HuH-7 (cell line): ENCODE measurements around the gene OR2T10.
"Not testable (repeated sequence)": the region's sequence is repeated elsewhere in the genome, so short reads cannot be mapped to it uniquely, and the experiment has no call there.

Experiments used
- DNase-seq: peaks from one replicate; pipeline ENCODE4 v3.0.0; 2011; ENCODE audit warnings: low spot score

OR2T10 gene

DNA sequence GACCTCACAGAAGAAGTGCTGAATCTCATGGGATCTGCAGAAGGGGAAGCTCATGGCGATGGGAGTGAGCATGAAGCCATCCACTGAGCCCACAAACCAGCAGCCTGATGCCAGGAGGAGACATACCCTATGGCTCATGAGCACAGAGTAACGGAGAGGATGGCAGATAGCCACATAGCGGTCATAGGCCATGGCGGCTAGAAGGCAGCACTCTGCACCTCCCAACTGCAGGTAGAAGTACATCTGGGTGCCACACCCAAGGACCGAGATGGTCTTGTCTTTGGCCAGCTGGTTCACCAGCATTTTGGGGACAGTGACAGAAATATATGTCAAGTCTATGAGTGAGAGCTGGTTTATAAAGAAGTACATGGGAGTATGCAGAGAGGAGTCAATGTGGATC, 4.3 kb downstream of the OR2T10 start:
- no peak for DNase-seq

DNA sequence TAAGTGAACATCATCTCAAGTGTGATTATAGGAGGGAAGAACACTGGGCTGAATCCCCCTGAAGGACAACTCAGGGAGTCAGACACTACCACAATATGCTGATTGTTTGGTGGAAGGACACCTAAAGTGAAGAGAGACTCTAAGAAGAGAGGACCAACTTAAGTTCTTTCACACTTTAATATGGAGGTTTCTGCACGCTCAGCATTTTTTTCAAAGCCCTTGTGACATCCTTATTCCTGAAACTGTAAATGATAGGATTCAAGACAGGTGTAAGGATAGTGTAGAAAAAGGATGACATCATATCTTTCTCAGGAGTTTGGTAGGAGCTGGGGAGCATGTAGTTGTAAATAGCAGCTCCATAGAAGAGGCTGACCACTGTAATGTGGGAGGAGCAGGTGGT, 4.8 kb downstream of the OR2T10 start:
- DNase-seq, result no peak

DNA sequence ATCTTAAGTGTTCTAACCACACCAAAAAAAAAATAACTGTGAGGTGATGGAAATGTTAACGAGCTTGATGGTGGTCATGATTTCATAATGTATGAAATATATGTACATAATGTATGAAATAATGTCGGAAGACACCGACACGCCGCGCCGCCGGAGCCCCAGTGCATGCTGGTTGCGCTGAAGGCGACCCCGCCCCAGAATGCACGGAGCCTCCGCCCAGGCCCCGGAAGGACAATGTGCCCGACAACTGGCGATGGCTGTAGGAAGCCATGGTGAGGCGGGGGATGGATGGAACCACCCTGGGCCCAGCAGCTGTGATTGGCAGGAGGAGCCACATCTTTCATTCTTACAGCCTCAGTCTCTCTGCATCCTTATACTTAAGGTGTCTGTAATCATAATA, 7.4 kb downstream of the OR2T10 start:
- DNase-seq, result no peak

DNA sequence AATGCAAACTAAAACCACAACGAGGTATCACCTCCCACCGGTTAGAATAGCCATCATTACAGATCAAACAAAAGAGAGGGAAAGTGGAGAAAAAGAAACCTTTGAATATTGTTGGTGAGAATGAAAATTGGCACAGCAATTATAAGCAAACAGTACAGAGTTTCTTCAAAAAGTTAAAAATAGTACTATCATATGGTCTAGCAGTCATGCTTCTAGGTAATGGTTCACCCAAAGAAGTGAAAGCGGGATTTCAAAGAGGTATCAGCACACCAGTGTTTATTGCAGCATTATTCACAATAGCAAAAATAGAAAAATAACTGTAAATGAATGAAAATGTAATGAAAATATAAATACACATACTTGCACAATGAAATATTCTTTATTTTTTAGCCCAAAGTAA, 8.2 kb downstream of the OR2T10 start:
- DNase-seq, result no peak

DNA sequence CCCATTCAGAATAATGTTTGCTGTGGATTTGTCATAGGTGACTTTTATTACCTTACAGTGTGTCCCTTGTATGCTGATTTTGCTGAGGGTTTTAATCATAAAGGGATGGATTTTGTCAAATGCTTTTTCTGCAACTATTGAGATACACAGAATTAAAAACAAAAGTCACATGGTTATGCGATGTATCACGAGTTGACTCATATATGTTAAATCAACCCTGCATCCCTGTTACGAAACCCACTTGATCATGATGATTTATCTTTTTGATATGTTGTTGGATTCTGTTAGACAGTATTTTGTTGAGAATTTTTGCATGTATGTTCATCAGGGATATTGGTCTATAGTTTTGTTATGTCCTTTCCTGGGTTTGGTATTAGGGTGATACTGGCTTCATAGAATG, 12.2 kb downstream of the OR2T10 start:
- no peak for DNase-seq

DNA sequence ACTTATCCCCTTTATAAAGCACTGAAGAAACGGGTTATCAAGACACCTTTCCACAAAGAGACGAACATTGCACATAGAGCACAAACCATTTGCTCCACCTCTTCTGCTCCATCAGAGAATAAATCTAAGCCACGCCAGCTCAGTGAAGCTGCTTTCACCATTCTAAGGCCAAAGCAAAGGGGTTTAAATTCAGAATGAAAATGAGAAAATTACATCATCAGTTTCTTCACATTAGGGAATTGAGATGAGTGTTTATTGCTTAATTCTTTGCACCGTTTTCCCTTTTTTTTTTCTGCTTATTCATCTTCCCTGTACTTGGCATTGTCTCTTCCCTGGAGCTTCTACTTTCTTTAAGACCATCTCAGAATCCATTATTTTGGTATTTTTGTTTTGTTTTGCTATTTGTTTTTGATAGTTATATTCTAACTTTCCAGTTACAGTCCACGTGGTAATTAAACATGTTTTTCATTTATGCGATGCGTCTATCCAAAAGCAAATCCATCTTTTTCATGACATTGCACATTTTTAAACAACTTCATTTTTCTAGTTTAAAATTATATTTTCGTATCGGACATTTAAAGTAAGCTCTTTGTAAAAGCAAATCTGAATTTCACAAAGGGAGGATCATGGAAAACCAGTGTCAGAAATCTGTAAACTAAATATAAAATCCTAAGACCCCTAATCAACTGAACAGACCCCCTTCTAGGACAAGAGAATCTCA, 21.1 kb downstream of the OR2T10 start:
- no peak for DNase-seq

DNA sequence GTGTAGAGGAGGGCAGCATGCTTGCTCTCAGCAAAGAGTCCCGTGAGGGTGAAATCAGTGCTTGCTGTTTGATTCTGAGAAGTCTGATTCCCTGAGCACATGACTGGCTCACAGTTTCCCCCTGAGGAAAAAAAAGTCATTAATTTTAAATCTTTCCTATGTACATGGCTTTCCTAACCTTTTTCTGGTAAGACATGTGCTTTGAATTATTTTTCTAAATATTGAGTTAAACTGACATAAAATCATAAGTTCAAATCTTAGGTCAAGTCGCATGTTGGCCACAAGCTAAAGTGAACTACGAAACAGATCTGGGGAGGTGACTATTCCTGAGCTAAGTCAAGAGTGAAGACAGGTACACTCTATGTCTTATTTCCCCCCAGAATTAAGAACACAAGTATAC, 22.8 kb downstream of the OR2T10 start, which contains the start of gene OR2T34:
Gene OR2T34, minus strand, starts transcription at position 101 of the 400 bp plus-strand sequence. Its CDS starts 0 bp downstream, at position 101.
- not testable (repeated sequence) for DNase-seq

DNA sequence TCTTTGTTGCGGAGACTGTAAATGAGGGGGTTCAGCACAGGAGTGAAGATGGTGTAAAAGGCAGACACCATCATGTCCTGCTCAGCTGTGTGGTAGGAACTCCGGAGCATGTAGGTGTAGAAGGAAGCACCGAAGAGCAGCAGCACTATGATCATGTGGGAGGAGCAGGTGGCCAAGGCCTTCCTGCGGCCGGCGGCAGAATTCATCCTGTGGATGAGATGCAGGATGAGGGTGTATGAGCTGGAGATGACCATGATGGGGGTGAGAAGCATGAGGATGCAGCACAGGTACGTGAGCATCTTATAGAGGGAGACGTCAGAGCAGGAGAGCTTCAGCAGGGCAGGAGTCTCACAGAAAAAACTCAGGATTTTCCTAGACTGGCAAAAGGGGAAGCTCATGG, 23.6 kb downstream of the OR2T10 start:
- not testable (repeated sequence) for DNase-seq

DNA sequence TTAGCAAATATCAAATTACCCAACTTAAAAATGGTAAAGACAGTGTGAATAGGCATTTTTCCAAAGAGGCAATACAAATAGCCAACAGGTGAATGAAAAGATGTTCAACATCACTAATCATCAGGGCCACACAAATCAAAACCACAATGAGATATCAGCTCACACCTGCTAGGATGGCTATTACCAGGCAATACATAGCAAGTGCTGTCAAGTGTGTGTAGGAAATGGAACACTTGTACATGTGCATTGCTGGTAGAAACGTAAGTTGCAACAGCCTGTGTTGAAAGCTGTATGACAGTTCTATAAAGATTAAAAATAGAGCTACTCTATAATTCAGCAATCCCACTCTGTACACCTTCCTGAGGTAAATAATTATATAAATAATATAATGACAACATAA, 25.5 kb downstream of the OR2T10 start:
- not testable (repeated sequence) for DNase-seq

DNA sequence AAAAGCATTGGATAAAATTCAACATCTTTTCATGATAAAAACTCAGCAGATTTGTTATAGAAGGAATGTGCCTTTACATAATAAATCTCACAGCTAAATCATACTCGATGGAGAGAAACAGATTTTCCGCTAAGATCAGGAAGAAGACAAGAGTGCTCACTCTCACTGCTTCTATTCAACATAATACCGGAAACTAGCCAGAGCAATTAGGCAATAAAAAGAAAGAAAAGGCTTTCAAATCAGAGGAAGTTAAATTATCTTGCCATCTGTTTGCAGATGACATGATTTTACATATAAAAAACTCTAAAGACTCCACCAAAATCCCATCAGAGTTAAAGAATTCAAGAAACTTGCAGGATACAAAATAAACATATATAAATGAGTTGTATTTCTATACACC, 26.7 kb downstream of the OR2T10 start:
- DNase-seq, result not testable (repeated sequence)

DNA sequence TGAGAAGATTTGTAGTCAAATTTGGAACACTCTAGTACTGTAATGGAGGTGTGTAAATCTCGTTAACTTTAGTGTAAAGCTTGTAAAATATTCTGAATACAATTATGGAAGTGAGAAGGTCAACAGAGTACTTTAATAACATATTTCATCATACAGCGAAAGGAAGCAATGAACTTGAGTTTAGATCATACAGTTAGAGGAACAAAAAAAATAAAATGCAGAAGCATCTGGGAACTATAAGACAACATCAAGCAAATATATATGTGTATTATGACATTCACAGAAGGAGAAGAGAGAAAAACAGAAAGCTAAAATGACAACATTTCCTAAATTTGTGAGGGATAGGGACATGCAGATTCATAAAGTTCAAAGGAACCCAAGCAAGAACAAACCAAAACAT, 28.5 kb downstream of the OR2T10 start:
- DNase-seq, result not testable (repeated sequence)

DNA sequence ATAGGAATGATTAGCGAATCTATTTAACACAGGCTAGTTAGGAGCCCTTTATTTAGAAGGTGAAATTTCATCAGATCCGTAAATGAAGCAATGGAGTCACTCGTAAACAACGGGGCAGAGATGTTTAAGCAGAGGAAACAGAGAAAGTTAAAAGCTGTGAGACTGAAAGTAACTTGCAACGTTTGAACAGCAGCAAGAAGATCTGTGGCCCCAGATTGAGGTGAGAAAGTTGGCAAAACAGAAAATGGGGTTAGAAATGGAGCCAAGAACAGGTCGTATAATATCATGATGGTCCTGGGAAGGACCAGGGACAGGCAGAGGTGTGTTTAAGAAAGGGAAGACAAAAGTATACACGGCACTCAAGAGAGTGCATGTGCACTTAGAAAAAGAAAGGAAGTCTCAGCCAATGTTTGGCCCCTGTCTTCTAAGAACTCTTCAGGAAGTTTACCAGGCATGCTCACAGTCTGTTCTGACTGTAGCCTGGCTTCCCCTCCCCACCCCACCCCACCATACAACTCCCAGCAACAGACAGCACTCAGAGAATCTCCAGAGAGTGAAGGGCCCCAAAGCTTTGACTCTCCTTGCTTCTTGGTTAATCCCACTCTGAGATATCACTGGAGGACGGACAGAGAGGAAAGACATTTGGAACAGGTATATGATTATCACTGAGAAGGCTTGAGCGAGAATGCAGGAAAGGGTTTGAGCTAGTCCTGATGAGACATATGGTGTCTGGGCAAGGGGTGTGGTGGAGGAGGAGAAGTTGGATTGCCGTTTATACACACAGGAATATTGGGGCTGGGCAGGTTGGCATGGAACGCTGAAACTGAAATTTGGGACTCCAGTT, 31.7 kb downstream of the OR2T10 start:
- not testable (repeated sequence) for DNase-seq

DNA sequence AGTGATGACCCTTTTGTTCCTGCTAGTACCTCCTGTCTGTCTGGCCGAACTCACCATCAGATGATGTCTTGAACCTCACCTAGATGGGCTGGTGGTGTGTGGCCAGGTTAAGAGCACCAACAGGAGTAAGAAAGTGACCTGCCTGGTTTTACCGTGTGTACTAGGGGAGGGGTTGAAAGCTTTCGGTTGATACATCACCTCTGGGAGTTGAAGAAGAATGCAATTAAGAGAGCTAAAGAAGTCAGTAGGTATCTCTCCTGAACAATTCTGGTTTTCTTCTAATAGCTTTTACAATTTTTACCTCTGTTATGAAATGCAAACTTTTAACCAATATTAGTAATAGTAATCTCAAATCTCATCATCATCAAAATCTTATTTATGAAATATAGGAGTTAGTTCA, 34.8 kb downstream of the OR2T10 start, which contains the start of gene OR2T29:
Gene OR2T29, minus strand, starts transcription at position 101 of the 400 bp plus-strand sequence. CDS start 3,281 bp downstream, outside the sequence.
- DNase-seq, result not testable (repeated sequence)

DNA sequence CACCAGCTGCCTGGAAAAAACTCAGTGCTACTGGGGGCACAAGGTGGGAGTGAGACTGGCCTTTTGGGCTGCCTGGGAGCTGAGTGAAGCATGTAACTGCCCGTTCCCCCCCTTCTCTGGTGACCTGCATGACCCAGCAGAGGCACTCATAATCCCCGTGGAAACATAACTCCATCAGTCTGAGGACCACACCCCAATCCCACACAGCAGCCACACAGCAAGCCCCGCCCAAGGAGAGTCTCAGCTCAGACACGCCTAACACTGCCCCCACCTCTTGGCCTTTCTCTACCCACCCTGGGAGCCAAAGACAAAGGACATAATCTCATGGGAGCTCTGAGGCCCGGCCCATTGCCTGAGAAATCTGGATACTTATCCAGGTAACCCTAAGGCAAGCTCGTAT, 46.5 kb downstream of the OR2T10 start:
- not testable (repeated sequence) for DNase-seq

DNA sequence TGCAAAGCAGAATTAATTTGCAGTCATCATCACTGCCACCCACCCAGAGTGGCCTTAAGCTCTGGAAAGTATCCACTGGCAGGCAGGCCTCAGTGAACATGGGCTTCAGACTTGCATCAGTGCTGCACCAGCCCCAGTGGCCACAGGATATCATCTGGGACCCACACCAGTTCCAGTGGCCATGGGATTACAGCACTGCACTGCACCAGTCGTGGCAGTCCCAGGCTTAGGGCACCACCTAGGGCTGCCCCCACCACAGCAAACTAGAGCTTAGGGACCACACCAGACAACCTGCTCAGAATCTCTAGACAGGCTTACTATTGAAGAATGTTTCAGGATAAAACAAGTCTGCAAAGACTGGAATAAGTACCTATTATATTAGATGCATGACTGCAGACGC, 50.1 kb downstream of the OR2T10 start:
- DNase-seq, result not testable (repeated sequence)
